NCI-H748 (cell line): Measurements from ENCODE around the gene FAM200B.

Experiments used
- DNase-seq: peaks from one replicate; lab custom pipeline; 2025; ENCODE audit not compliant: unreplicated experiment; lab: John Stamatoyannopoulos, UW

Gene FAM200B

DNA sequence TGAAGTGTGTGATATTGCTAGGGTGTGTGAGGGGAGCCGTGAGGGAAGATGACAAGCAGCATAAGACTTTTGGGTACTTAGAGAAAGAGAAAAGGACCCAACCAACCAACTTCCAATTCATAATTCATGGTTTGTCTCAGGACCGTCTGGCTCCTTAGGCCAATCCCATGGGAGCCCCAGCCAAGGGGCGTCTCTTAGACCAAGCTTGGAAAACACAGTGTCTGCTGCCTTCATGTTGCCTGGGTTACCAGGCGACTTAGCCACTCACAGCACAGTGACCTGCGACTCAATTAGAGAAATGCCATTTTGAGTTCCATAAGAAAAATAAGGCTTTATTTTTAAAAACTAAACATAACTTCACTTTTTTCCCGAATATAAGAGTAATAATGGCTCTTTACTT, 53.9 kb downstream of the FAM200B start:
- no peak for DNase-seq

- no peak for DNase-seq
Measured at GRCh38 chr4:15736514-15737050, 55.0 kb downstream of the FAM200B start.

DNA sequence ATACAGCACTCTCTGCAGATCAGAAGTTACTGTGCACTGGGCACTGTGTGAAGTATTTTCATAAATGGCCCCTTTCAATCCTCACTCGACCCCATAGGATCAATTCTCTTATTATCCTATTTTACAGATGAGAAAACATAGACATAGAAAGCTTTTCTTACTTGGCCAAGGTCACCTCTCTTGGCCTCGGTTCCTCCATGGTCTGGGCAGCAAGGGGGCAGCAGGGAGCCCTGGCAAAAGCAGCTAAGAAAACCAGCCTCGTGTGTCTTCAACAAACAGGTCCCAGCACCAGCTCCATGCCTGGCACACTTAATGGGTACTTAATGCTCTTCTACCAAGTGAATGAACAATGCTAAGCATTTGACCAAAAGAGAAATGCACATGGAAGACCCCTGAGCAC, 55.6 kb downstream of the FAM200B start:
- DNase-seq, result no peak

GRCh38 chr4:15738877-15739276, 57.2 kb downstream of the FAM200B start:
- no peak for DNase-seq
